Activated T-helper 1 cell treated with anti-CD3 and anti-CD28 coated beads, Interleukin-12 subunit alpha, Interleukin-12 subunit beta, Interleukin-2, Interleukin-4 antibody, amounts not matched to agents 30 ng/mL and 10 ng/mL and 1 ng/mL, durations not matched to agents 14 hours and 24 hours and 36 hours (primary cell): ENCODE measurements around the gene LRRC74B. TPM values are rescaled to one million over a fixed set of nuclear protein-coding genes. Genes with fewer than 3 reads are reported as not detected.
A peak's percentile ranks its signal among the peaks of the same experiment; 100 is the strongest.
"Not testable (repeated sequence)": the region's sequence is repeated elsewhere in the genome, so short reads cannot be mapped to it uniquely, and the experiment has no call there.

Experiments used
- DNase-seq: peaks from one replicate; pipeline ENCODE4 v3.0.0; 2021; ENCODE audit warnings: low spot score
- H3K27ac Mint-ChIP-seq: one replicate; pipeline ENCODE4 v1.8.0; 2021; ENCODE audit warnings: mild to moderate bottlenecking, mixed read lengths
- H3K27me3 Mint-ChIP-seq: one replicate; pipeline ENCODE4 v1.8.0; 2022; ENCODE audit warnings: mild to moderate bottlenecking, moderate library complexity, mixed read lengths; ENCODE audit not compliant: insufficient read depth
- H3K36me3 Mint-ChIP-seq: one replicate; pipeline ENCODE4 v1.8.0; 2021; ENCODE audit warnings: low read depth, mixed read lengths
- H3K4me1 Mint-ChIP-seq: one replicate; pipeline ENCODE4 v1.8.0; 2021; ENCODE audit warnings: low read depth, mixed read lengths
- H3K4me3 Mint-ChIP-seq: one replicate; pipeline ENCODE4 v1.8.0; 2021; ENCODE audit warnings: mild to moderate bottlenecking, moderate library complexity, mixed read lengths
- H3K9me3 Mint-ChIP-seq: one replicate; pipeline ENCODE4 v1.8.0; 2021; ENCODE audit warnings: mixed read lengths
- intact Hi-C: fragments of 100-400 bp; cut with micrococcal nuclease; formaldehyde crosslinking; loops from one replicate; pipeline ENCODE4 v1.15.1; 2024
- total RNA-seq: library from RNA; stranded (reverse); gene quantifications from 2 replicates; pipeline ENCODE4 v1.2.3, GENCODE V29; 2022

LRRC74B gene
- total RNA-seq, 1 donor from 2014 or later: not detected

- Mint-ChIP-seq H3K27ac (no peak overlapping the region), H3K4me1 (peaks cover 6% of the 10 kb centered on the region), H3K36me3 (no peaks in the 10 kb centered on the region), H3K27me3 (peaks cover 31% of the 10 kb centered on the region), H3K4me3 (no peak overlapping the region), H3K9me3 (no peaks in the 10 kb centered on the region)
- intact Hi-C loops: no loop called here
- no peak for DNase-seq
Measured at GRCh38 chr22:21030621-21031544, 14.9 kb upstream of the LRRC74B start.

GRCh38 chr22:21031545-21032036 lies 14.2 kb upstream of the LRRC74B start:
- Mint-ChIP-seq H3K36me3 (no peaks in the 10 kb centered on the region), H3K27ac (no peak overlapping the region), H3K4me3 (no peak overlapping the region), H3K9me3 (no peaks in the 10 kb centered on the region), H3K27me3 (peaks cover 35% of the 10 kb centered on the region), H3K4me1 (peaks cover 6% of the 10 kb centered on the region)
- intact Hi-C loops: no loop called here
- no peak for DNase-seq

GRCh38 chr22:21032037-21032867 lies 13.5 kb upstream of the LRRC74B start, which contains the start of gene SLC7A4:
Gene SLC7A4, minus strand, starts transcription at chr22:21032561. Its CDS starts 749 bp downstream, at chr22:21031812.
- Mint-ChIP-seq H3K9me3 (no peaks in the 10 kb centered on the region), H3K27ac (no peak within 1 kb of the TSS), H3K27me3 (peaks cover 38% of the 10 kb centered on the region), H3K4me1 (peaks cover 6% of the 10 kb centered on the region), H3K4me3 (no peak within 1 kb of the TSS), H3K36me3 (no peaks in the 10 kb centered on the region)
- intact Hi-C loops: no loop called here
- no peak for DNase-seq

- DNase-seq: no peak
- Mint-ChIP-seq H3K4me1 (peaks cover 6% of the 10 kb centered on the region), H3K27ac (no peak overlapping the region), H3K9me3 (no peaks in the 10 kb centered on the region), H3K36me3 (no peaks in the 10 kb centered on the region), H3K27me3 (peaks cover 39% of the 10 kb centered on the region), H3K4me3 (no peak overlapping the region)
- intact Hi-C loops: no loop called here
Measured at GRCh38 chr22:21032868-21033688, 12.7 kb upstream of the LRRC74B start.

GRCh38 chr22:21033895-21034294 lies 11.9 kb upstream of the LRRC74B start:
- Mint-ChIP-seq H3K27ac (peak overlapping the region; percentile 44), H3K36me3 (no peaks in the 10 kb centered on the region), H3K9me3 (no peaks in the 10 kb centered on the region), H3K27me3 (peaks cover 45% of the 10 kb centered on the region), H3K4me3 (no peak overlapping the region), H3K4me1 (peaks cover 6% of the 10 kb centered on the region)
- DNase-seq: no peak
- intact Hi-C loops: no loop called here

- Mint-ChIP-seq H3K9me3 (no peaks in the 10 kb centered on the region), H3K27ac (no peak overlapping the region), H3K27me3 (peaks cover 42% of the 10 kb centered on the region), H3K36me3 (no peaks in the 10 kb centered on the region), H3K4me3 (no peak overlapping the region), H3K4me1 (peaks cover 6% of the 10 kb centered on the region)
- no peak for DNase-seq
- intact Hi-C loops: no loop called here
Measured at GRCh38 chr22:21034989-21035388, 10.8 kb upstream of the LRRC74B start.

GRCh38 chr22:21038405-21038804 lies 7.3 kb upstream of the LRRC74B start:
- no peaks in the 10 kb centered on the region for H3K36me3 Mint-ChIP-seq
- intact Hi-C loops: no loop called here

GRCh38 chr22:21039158-21039557 lies 6.6 kb upstream of the LRRC74B start:
- DNase-seq, intact Hi-C loops, H3K4me3 Mint-ChIP-seq, H3K9me3 Mint-ChIP-seq, H3K4me1 Mint-ChIP-seq, H3K36me3 Mint-ChIP-seq, H3K27ac Mint-ChIP-seq: not testable (repeated sequence)
- peaks cover 28% of the 10 kb centered on the region for H3K27me3 Mint-ChIP-seq

More at GRCh38 chr22:21038405-21038804, 7.3 kb upstream of the LRRC74B start:
- Mint-ChIP-seq H3K4me1 (peaks cover 10% of the 10 kb centered on the region), H3K27me3 (peaks cover 33% of the 10 kb centered on the region), H3K27ac (no peak overlapping the region), H3K9me3 (no peaks in the 10 kb centered on the region), H3K4me3 (no peak overlapping the region)
- DNase-seq: no peak

GRCh38 chr22:21041937-21042336 lies 3.8 kb upstream of the LRRC74B start:
- no peak overlapping the region for H3K27ac Mint-ChIP-seq

GRCh38 chr22:21042978-21043859 lies 2.5 kb upstream of the LRRC74B start:
- intact Hi-C loops: no loop called here
- DNase-seq: no peak
- peaks cover 27% of the 10 kb centered on the region for H3K27me3 Mint-ChIP-seq
- H3K9me3 Mint-ChIP-seq: no peaks in the 10 kb centered on the region
- no peak overlapping the region for H3K27ac Mint-ChIP-seq
- H3K4me1 Mint-ChIP-seq: peaks cover 17% of the 10 kb centered on the region
- H3K4me3 Mint-ChIP-seq: no peak overlapping the region
- H3K36me3 Mint-ChIP-seq: no peaks in the 10 kb centered on the region

More at GRCh38 chr22:21041937-21042336, 3.8 kb upstream of the LRRC74B start:
- Mint-ChIP-seq H3K36me3 (no peaks in the 10 kb centered on the region), H3K9me3 (no peaks in the 10 kb centered on the region), H3K4me3 (no peak overlapping the region), H3K4me1 (peaks cover 17% of the 10 kb centered on the region), H3K27me3 (peaks cover 31% of the 10 kb centered on the region)
- no peak for DNase-seq
- intact Hi-C loops: no loop called here

- peaks cover 22% of the 10 kb centered on the region for H3K27me3 Mint-ChIP-seq
- no peak overlapping the region for H3K4me3 Mint-ChIP-seq
- H3K4me1 Mint-ChIP-seq: peaks cover 17% of the 10 kb centered on the region
- peak overlapping the region; percentile 34 for H3K27ac Mint-ChIP-seq
- no peaks in the 10 kb centered on the region for H3K9me3 Mint-ChIP-seq
- H3K36me3 Mint-ChIP-seq: no peaks in the 10 kb centered on the region
- DNase-seq: no peak
- intact Hi-C loops: no loop called here
Measured at GRCh38 chr22:21043860-21044535, 1.7 kb upstream of the LRRC74B start.
